GM21390 (cell line): ENCODE measurements around the gene TSPO2.

ENCODE experiments used
- ATAC-seq: cut with Tn5 transposase; IDR thresholded peaks from one replicate; pipeline ENCODE4 v1.9.1; 2021; ENCODE audit not compliant: unreplicated experiment

Gene TSPO2

GRCh38 chr6:41027241-41027640 lies 15.0 kb upstream of the TSPO2 start:
- no peak for ATAC-seq

- ATAC-seq = peak; percentile 90
Observed at GRCh38 chr6:41027799-41028560, 14.3 kb upstream of the TSPO2 start.

GRCh38 chr6:41028561-41029412 lies 13.5 kb upstream of the TSPO2 start:
- ATAC-seq = no peak

GRCh38 chr6:41032830-41033229 lies 9.4 kb upstream of the TSPO2 start:
- no peak for ATAC-seq

GRCh38 chr6:41033776-41034175 lies 8.5 kb upstream of the TSPO2 start:
- no peak for ATAC-seq

GRCh38 chr6:41036186-41036585 lies 6.1 kb upstream of the TSPO2 start:
- ATAC-seq = no peak

- ATAC-seq = no peak
Observed at GRCh38 chr6:41036601-41037000, 5.7 kb upstream of the TSPO2 start.

- ATAC-seq = no peak
Observed at GRCh38 chr6:41037107-41037900, 5.0 kb upstream of the TSPO2 start.

- no peak for ATAC-seq
Observed at GRCh38 chr6:41038205-41038604, 4.1 kb upstream of the TSPO2 start.

GRCh38 chr6:41039060-41039998 lies 2.9 kb upstream of the TSPO2 start, which contains the start of gene UNC5CL:
Gene UNC5CL, minus strand, starts transcription at chr6:41039221. Its CDS starts 4,147 bp downstream, at chr6:41035074.
- no peak for ATAC-seq

- no peak for ATAC-seq
Observed at GRCh38 chr6:41040101-41040939, 1.9 kb upstream of the TSPO2 start.

GRCh38 chr6:41040940-41041536 lies 1.2 kb upstream of the TSPO2 start:
- ATAC-seq = no peak

- no peak for ATAC-seq
Observed at GRCh38 chr6:41043151-41043550, 884 bp downstream of the TSPO2 start.

GRCh38 chr6:41045664-41046063 lies 3.4 kb downstream of the TSPO2 start:
- no peak for ATAC-seq

GRCh38 chr6:41046084-41046483 lies 3.8 kb downstream of the TSPO2 start:
- ATAC-seq = no peak

GRCh38 chr6:41047306-41047705 lies 5.0 kb downstream of the TSPO2 start:
- ATAC-seq = no peak

GRCh38 chr6:41047745-41048732 lies 5.8 kb downstream of the TSPO2 start:
- ATAC-seq = no peak

- ATAC-seq = no peak
Observed at GRCh38 chr6:41049521-41049920, 7.3 kb downstream of the TSPO2 start.
